ENCODE measurements around the gene CDK10. TPM values are rescaled to one million over a fixed set of nuclear protein-coding genes. Genes with fewer than 3 reads are reported as not detected.
A peak's percentile ranks its signal among the peaks of the same experiment; 100 is the strongest.

CDK10 gene
- polyA plus RNA-seq (2011; rRNA removed) (31.6 and 35.0 TPM in 2 replicates), polyA minus RNA-seq (2011; rRNA and poly(A)+ RNA removed) (19.3 and 30.4 TPM in 2 replicates)

- POLR2A ChIA-PET = interaction anchor here (0.6 to 1.5 kb wide), 6 partner anchors 12 to 53 kb away, joined by 3 to 19 read pairs (median 5); partner anchors contain the start of genes CHMP1A and SPATA33
- DNase-seq (ENCODE audit: low read depth, low spot score) = peak; percentile 57
- Histone ChIP-seq H3K27ac (ENCODE audit: low read depth, low read length) (peak within 1 kb of the TSS; percentile 78), H3K27me3 (ENCODE audit: control insufficient read depth, insufficient read depth, low read length) (no peaks in the 10 kb centered on the region), H3K9me3 (ENCODE audit: control insufficient read depth, insufficient read depth, low read length) (peaks cover 21% of the 10 kb centered on the region), H3K4me3 (ENCODE audit: low read depth, low read length) (peak within 1 kb of the TSS; percentile 88)
- CTCF ChIA-PET = no interaction called here
- TF ChIP-seq CTCF (IDR thresholded peaks at IDR 0.05; ENCODE audit: low read depth, low read length) = no peak
Measured at GRCh38 chr16:89686520-89687091, at the start of gene CDK10. TSS of gene CDK10 (plus strand) at chr16:89686689. CDS start at chr16:89686711, 22 bp downstream.

- peaks cover 5% of the 10 kb centered on the region for H3K27me3 ChIP-seq (ENCODE audit: control insufficient read depth, insufficient read depth, low read length)
- ChIA-PET CTCF (interaction anchor here (1.2 kb wide), 1 partner anchor 22 kb away, joined by 4 read pairs; no protein-coding TSS in a partner anchor), POLR2A (no interaction called here)
- H3K27ac ChIP-seq (ENCODE audit: low read depth, low read length) = no peak overlapping the region
- H3K9me3 ChIP-seq (ENCODE audit: control insufficient read depth, insufficient read depth, low read length) = no peaks in the 10 kb centered on the region; the same call in 1 of the 2 replicates
- H3K4me3 ChIP-seq (ENCODE audit: low read depth, low read length) = no peak overlapping the region
- TF ChIP-seq CTCF (IDR thresholded peaks at IDR 0.05; ENCODE audit: low read depth, low read length) = no peak
- DNase-seq (ENCODE audit: low read depth, low spot score) = no peak
Measured at GRCh38 chr16:89637379-89637778, 49.1 kb upstream of the CDK10 start.

- TF ChIP-seq CTCF (IDR thresholded peaks at IDR 0.05; ENCODE audit: low read depth, low read length) = no peak
- POLR2A ChIA-PET = no interaction called here
- CTCF ChIA-PET = no interaction called here
Measured at GRCh38 chr16:89638455-89638854, 48.0 kb upstream of the CDK10 start.

DNA sequence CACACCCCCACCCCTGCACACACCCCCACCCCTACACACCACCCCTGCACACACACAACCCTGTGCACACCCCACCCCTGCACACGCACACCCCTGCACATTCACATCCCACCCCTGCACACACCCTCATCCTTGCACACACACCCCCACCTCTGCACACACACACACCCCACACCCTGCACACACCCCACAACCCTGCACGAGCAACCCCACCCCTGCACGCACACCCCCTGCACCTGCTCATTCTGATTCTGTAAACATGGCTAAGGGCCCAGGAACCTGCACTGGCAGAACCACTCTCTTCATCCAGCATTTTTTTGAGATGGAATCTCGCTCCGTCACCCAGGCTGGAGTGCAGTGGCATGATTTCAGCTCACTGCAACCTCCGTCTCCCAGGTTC, 47.1 kb upstream of the CDK10 start:
- no peaks in the 10 kb centered on the region; the same call in 1 of the 2 replicates for H3K9me3 ChIP-seq (ENCODE audit: control insufficient read depth, insufficient read depth, low read length)
- no peak for TF ChIP-seq CTCF (IDR thresholded peaks at IDR 0.05; ENCODE audit: low read depth, low read length)
- no peak overlapping the region for H3K4me3 ChIP-seq (ENCODE audit: low read depth, low read length)
- no peaks in the 10 kb centered on the region for H3K27me3 ChIP-seq (ENCODE audit: control insufficient read depth, insufficient read depth, low read length)
- DNase-seq (ENCODE audit: low read depth, low spot score) = no peak
- no peak overlapping the region for H3K27ac ChIP-seq (ENCODE audit: low read depth, low read length)
- ChIA-PET CTCF (interaction anchor here (1.2 to 1.7 kb wide), 2 partner anchors 64 to 65 kb away, joined by 5 to 6 read pairs; partner anchors contain the start of gene CPNE7), POLR2A (no interaction called here)

More at GRCh38 chr16:89638455-89638854, 48.0 kb upstream of the CDK10 start:
- DNase-seq (ENCODE audit: low read depth, low spot score) = no peak
- no peak overlapping the region for H3K27ac ChIP-seq (ENCODE audit: low read depth, low read length)
- H3K4me3 ChIP-seq (ENCODE audit: low read depth, low read length) = no peak overlapping the region
- H3K27me3 ChIP-seq (ENCODE audit: control insufficient read depth, insufficient read depth, low read length) = no peaks in the 10 kb centered on the region
- H3K9me3 ChIP-seq (ENCODE audit: control insufficient read depth, insufficient read depth, low read length) = no peaks in the 10 kb centered on the region; the same call in 1 of the 2 replicates

- TF ChIP-seq CTCF (IDR thresholded peaks at IDR 0.05; ENCODE audit: low read depth, low read length) = no peak
- no peaks in the 10 kb centered on the region; the same call in 1 of the 2 replicates for H3K9me3 ChIP-seq (ENCODE audit: control insufficient read depth, insufficient read depth, low read length)
- no peak overlapping the region for H3K4me3 ChIP-seq (ENCODE audit: low read depth, low read length)
- H3K27me3 ChIP-seq (ENCODE audit: control insufficient read depth, insufficient read depth, low read length) = no peaks in the 10 kb centered on the region
- no peak overlapping the region for H3K27ac ChIP-seq (ENCODE audit: low read depth, low read length)
- POLR2A ChIA-PET = interaction anchor here (1.6 to 1.7 kb wide), 2 partner anchors 28 to 77 kb away, joined by 3 to 6 read pairs; partner anchors contain the start of gene DPEP1
- CTCF ChIA-PET = interaction anchor here (0.6 to 2.1 kb wide), 12 partner anchors 8 to 77 kb away, joined by 3 to 13 read pairs (median 4); partner anchors contain the start of genes CPNE7 and DPEP1
- DNase-seq (ENCODE audit: low read depth, low spot score) = no peak
Measured at GRCh38 chr16:89641458-89642119, 44.9 kb upstream of the CDK10 start.
